GM18502 (cell line): ENCODE data around the gene CCL22.
A peak's percentile ranks its signal among the peaks of the same experiment; 100 is the strongest.
"Not testable (repeated sequence)": the region's sequence is repeated elsewhere in the genome, so short reads cannot be mapped to it uniquely, and the experiment has no call there.

Source experiments
- ATAC-seq: cut with Tn5 transposase; IDR thresholded peaks from one replicate; pipeline ENCODE4 v1.9.1; 2021; ENCODE audit warnings: mild to moderate bottlenecking; ENCODE audit not compliant: unreplicated experiment, poor library complexity

CCL22 gene

GRCh38 chr16:57358527-57359095, at the start of gene CCL22:
Gene CCL22, plus strand, starts transcription at chr16:57358783. Its CDS starts 34 bp downstream, at chr16:57358817.
- peak; percentile 40 for ATAC-seq

DNA sequence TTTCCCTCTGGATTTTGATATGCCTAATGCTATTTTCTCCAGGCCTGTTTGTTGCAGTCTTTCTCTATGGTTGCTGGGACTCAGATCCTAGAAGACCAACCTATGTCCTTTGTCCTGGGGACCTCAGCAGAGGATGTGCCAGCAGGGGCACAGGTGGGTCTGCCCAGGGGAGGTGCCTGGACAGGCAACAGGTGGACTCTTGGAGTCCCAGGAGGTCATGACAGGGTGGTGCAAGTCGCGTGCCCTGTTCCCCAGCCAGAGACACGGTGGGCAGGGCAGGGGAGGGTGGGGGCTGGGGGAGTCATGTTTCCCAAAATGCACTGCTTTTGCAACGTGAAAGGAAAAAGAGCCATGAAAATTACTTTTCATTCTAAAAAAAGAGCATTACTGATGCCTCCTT, 47.8 kb upstream of the CCL22 start:
- ATAC-seq = no peak

GRCh38 chr16:57313509-57313908, 45.1 kb upstream of the CCL22 start:
- ATAC-seq = no peak

- no peak for ATAC-seq
Measured at GRCh38 chr16:57314161-57314785, 44.3 kb upstream of the CCL22 start.

DNA sequence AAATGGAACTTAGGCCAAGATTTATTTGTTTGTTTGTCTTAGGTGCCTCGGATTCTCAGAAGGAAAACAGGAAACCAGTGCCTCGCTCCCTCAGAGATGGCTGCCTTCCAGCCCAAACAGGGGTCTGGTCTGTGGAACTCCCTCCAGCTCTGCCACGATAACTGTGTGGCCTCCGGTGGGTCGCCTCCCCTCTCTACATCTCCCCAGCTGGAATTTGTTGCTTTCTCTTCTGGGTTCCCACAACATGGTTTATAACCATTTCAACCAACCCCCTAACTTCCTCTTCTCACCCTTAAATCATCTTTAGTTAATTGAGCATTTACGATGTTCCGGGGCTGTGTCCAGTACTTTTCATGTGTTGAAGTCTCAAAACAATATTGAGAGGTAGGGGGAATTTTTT, 43.2 kb upstream of the CCL22 start:
- ATAC-seq = no peak

- ATAC-seq = no peak
Measured at GRCh38 chr16:57316390-57317017, 42.1 kb upstream of the CCL22 start.

DNA sequence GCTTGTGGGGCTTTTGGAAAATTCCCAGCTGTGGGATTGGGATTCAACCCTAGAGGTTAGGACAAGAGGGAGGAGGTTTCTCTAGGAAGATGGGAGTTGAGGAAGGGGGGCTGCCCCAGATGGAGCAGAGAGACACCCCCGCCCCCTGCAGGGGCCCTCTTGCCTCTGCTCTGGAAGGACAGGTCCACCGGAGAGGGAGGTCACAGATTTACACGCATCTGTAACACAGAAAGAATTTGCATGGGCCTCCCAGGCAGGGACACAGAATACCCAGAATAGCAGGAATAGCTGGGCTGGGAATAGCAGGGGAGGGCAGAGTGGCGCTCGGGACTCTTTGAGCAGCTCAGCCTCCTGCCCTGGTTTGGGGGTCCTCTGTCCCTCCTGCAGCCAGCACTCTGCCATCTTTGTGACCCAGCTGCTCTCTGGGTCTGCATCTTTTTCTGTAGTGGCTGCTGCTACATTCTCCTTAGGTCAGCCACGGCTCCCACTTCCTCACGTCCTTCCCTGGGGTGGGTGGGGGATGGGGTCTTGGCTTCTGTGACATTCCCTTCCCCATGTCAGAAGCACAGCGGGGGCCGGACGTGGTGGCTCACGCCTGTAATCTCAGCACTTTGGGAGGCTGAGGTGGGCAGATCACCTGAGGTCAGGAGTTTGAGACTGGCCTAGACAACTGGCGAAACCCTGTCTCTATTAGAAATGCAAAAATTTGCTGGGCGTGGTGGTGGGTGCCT, 40.2 kb upstream of the CCL22 start:
- no peak for ATAC-seq

GRCh38 chr16:57319646-57320045, 38.9 kb upstream of the CCL22 start:
- no peak for ATAC-seq

DNA sequence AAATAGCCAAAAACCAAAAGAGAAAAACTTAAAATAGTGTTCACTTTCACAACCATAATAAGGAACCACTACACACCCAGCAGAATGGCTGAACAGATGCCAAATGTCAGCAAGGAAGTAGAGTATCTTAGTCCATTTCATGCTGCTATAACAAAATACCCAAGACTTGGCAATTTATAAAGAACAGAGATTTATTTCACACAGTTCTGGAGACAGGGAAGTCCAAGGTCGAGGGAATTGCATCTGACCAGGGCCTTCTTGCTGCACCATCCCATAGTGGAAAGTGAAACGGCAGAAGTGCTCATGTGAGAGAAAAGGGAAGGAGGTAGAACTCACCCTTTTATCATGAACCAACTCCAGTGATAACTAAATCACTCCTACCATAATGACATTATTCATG, 33.8 kb upstream of the CCL22 start:
- ATAC-seq = no peak

GRCh38 chr16:57325458-57325857, 33.1 kb upstream of the CCL22 start:
- ATAC-seq = no peak

GRCh38 chr16:57329718-57330327, 28.8 kb upstream of the CCL22 start:
- ATAC-seq = no peak

- no peak for ATAC-seq
Measured at GRCh38 chr16:57331355-57331754, 27.2 kb upstream of the CCL22 start.

- ATAC-seq = no peak
Measured at GRCh38 chr16:57333402-57333801, 25.2 kb upstream of the CCL22 start.

DNA sequence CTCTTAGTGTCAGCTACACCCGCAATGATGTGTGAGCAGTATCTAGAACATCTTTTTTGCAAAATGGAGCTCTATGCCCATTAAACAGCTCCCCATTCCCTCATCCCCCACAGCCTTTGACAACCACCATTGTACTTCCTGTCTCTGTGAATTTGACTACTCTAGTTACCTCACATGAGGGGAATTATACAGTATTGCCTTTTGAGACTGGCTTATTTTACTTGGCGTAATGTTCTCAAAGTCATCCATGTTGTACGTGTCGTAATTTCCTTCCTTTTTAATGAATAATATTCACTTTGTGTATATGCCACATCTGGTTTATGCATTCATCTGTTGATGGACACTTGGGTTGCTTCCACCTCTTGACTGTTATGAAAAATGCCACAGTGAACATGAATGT, 23.2 kb upstream of the CCL22 start:
- no peak for ATAC-seq

- ATAC-seq = no peak
Measured at GRCh38 chr16:57341062-57341440, 17.5 kb upstream of the CCL22 start.

- ATAC-seq = no peak
Measured at GRCh38 chr16:57341441-57342303, 16.9 kb upstream of the CCL22 start.

GRCh38 chr16:57342606-57343005, 16.0 kb upstream of the CCL22 start:
- not testable (repeated sequence) for ATAC-seq

DNA sequence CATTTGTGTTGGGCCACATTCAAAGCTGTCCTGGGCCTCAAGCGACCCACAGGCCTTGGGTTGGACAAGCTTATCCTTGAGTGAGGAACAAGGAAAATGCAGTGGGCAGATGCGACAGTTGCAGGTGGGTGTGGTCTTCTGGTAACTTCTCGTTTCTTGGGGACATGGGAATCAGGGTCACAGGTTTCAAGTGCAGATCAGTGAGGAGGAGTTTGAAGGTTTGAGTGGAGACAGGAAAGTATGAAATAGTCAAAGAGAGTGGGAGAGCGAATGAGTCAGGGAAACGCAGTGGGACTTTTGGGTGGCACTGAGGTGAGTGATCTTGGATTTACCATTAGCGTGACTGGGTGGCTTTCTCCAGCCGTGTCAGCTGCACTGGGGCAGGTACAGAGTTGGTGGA, 15.4 kb upstream of the CCL22 start:
- ATAC-seq = no peak

GRCh38 chr16:57344094-57344493, 14.5 kb upstream of the CCL22 start:
- not testable (repeated sequence) for ATAC-seq

DNA sequence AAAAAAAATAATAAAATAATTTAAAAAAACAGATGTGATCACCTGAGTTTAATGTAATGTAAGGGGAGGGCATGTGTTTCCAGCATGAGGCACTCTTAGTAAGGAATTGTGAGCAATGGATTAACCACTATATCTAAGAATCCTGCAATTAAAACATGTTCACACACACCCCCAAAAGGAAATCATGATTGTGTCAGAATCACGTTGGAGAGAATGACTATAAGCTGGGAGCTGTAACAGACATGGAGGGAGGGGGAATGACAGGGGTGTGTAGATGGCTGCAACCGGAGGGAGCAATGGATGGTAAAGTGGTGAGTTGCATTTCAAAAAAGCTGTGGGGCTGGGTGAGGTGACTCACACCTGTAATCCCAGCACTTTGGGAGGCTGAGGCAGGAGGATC, 13.6 kb upstream of the CCL22 start:
- no peak for ATAC-seq
